ENCODE results near the gene MCHR1.

MCHR1 gene

DNA sequence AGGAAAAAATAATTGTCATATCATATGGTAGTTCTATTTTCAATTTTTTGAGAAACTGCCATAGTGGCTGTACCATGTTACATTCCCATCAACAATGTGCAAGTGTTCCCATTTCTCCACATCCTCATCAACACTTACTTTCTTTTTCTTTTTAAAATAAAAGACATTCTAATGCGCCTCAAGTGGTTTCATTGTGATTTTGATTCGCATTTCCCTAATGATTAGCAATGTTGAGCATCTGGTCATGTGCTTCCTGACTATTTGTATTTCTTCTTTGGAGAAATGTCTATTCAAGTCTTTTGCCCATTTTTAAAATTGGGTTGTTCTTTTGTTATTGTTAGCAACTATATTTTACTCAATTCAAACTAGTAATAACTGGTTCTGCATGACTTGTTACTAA, 8.4 kb downstream of the MCHR1 start:
- H3K4me3 ChIP-seq (ENCODE audit: control insufficient read depth, low read depth, low read length): no peak overlapping the region
- no peak for TF ChIP-seq CTCF (IDR thresholded peaks at IDR 0.05; ENCODE audit: control insufficient read depth, insufficient read depth, low read depth, low read length, missing control alignments)
- no peak for DNase-seq (ENCODE audit: low read depth)

GRCh38 chr22:40690370-40690769, 11.1 kb downstream of the MCHR1 start:
- TF ChIP-seq CTCF (IDR thresholded peaks at IDR 0.05; ENCODE audit: control insufficient read depth, insufficient read depth, low read depth, low read length, missing control alignments): no peak
- no peak for DNase-seq (ENCODE audit: low read depth)
- H3K4me3 ChIP-seq (ENCODE audit: control insufficient read depth, low read depth, low read length): no peak overlapping the region

DNA sequence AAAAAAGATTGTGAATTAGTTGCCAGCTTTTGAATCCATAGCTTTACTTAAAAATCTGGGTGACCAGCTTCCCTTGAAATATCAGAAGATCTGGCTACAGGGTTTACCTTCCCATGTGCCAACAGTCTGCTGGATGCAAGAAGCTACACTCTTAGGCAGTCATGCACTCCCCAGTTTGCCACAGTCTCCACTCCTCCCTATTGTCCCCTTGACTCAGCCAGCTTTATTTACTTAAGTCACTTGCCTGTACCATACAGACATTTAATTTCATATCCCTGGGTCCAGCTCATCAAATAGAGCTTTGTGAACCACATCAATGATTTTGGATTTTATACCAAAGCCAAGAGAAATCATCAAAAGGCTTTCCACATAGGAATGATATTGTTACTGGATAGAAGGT, 12.2 kb downstream of the MCHR1 start:
- no peak for TF ChIP-seq CTCF (IDR thresholded peaks at IDR 0.05; ENCODE audit: control insufficient read depth, insufficient read depth, low read depth, low read length, missing control alignments)
- DNase-seq (ENCODE audit: low read depth): no peak
- no peak overlapping the region for H3K4me3 ChIP-seq (ENCODE audit: control insufficient read depth, low read depth, low read length)

- no peak for TF ChIP-seq CTCF (IDR thresholded peaks at IDR 0.05; ENCODE audit: control insufficient read depth, insufficient read depth, low read depth, low read length, missing control alignments)
- DNase-seq (ENCODE audit: low read depth): no peak
- H3K4me3 ChIP-seq (ENCODE audit: control insufficient read depth, low read depth, low read length): no peak overlapping the region
These were observed 15.1 kb downstream of the MCHR1 start for GRCh38 chr22:40694411-40694810.

GRCh38 chr22:40701274-40701673, 22.0 kb downstream of the MCHR1 start:
- TF ChIP-seq CTCF (IDR thresholded peaks at IDR 0.05; ENCODE audit: control insufficient read depth, insufficient read depth, low read depth, low read length, missing control alignments): no peak
- H3K4me3 ChIP-seq (ENCODE audit: control insufficient read depth, low read depth, low read length): no peak overlapping the region
- no peak for DNase-seq (ENCODE audit: low read depth)

GRCh38 chr22:40703174-40703573, 23.9 kb downstream of the MCHR1 start:
- TF ChIP-seq CTCF (IDR thresholded peaks at IDR 0.05; ENCODE audit: control insufficient read depth, insufficient read depth, low read depth, low read length, missing control alignments): no peak
- no peak overlapping the region for H3K4me3 ChIP-seq (ENCODE audit: control insufficient read depth, low read depth, low read length)
- no peak for DNase-seq (ENCODE audit: low read depth)

GRCh38 chr22:40703736-40704135, 24.5 kb downstream of the MCHR1 start:
- no peak for DNase-seq (ENCODE audit: low read depth)
- H3K4me3 ChIP-seq (ENCODE audit: control insufficient read depth, low read depth, low read length): no peak overlapping the region
- TF ChIP-seq CTCF (IDR thresholded peaks at IDR 0.05; ENCODE audit: control insufficient read depth, insufficient read depth, low read depth, low read length, missing control alignments): no peak
